T-helper 2 cell treated with Interferon-gamma antibody and Interleukin-4, amounts not matched to agents 5 μg/mL and 100 μg/mL, for 36 hours (primary cell): ENCODE results near the gene RIMBP2.

ENCODE experiments used
- DNase-seq: peaks from one replicate; pipeline ENCODE4 v3.0.0; 2021; ENCODE audit warnings: low spot score
- H3K27ac Mint-ChIP-seq: one replicate; pipeline ENCODE4 v1.8.0; 2021; ENCODE audit warnings: mild to moderate bottlenecking, mixed read lengths
- H3K27me3 Mint-ChIP-seq: one replicate; pipeline ENCODE4 v1.8.0; 2021; ENCODE audit warnings: low read depth, mixed read lengths
- H3K36me3 Mint-ChIP-seq: one replicate; pipeline ENCODE4 v1.8.0; 2021; ENCODE audit warnings: low read depth, mixed read lengths
- H3K4me1 Mint-ChIP-seq: one replicate; pipeline ENCODE4 v1.8.0; 2021; ENCODE audit warnings: low read depth, mixed read lengths
- H3K4me3 Mint-ChIP-seq: one replicate; pipeline ENCODE4 v1.8.0; 2022; ENCODE audit warnings: mild to moderate bottlenecking, moderate library complexity, mixed read lengths
- H3K9me3 Mint-ChIP-seq: one replicate; pipeline ENCODE4 v1.8.0; 2021; ENCODE audit warnings: mixed read lengths

Gene RIMBP2

DNA sequence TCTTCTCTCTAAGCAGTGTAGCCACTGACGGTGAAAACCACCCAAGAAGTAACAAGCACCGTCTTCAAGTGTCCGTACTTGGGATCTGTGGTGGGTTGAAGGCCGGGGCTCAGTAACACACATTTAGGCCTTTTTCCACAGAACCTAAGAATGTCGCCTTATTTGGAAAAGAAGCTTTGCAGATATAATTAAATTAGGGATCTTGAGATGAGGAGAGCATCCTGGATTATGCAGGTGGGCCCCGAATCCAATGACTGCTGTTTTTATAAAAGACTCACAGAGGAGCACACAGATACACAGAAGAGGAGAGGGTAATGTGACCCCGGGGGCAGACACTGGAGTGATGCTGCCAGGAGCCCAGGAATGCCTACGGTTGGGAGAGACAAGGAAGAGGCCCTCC, 46.3 kb downstream of the RIMBP2 start:
- Mint-ChIP-seq H3K27ac (no peak overlapping the region), H3K36me3 (no peaks in the 10 kb centered on the region), H3K4me1 (no peaks in the 10 kb centered on the region), H3K4me3 (no peak overlapping the region), H3K9me3 (peaks cover 8% of the 10 kb centered on the region), H3K27me3 (no peaks in the 10 kb centered on the region)
- DNase-seq, result no peak

DNA sequence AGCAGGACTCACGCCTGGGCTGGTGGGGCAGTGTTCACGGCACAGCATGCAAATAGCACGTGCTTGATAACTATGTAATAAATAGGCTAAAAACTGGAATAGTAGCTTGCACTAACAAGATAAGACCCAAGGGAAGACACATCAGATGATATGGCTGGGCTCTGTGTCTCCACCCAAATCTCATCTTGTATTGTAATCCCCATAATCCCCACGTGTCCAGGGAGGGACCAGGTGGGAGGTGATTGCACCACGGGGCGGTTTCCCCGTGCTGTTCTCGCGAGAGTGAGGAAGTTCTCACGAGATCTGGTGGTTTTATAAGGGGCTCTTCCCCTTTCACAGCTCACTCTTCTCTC, 46.9 kb downstream of the RIMBP2 start:
- Mint-ChIP-seq H3K36me3 (no peaks in the 10 kb centered on the region), H3K27me3 (no peaks in the 10 kb centered on the region), H3K4me3 (no peak overlapping the region), H3K27ac (no peak overlapping the region), H3K9me3 (peaks cover 8% of the 10 kb centered on the region), H3K4me1 (no peaks in the 10 kb centered on the region)
- DNase-seq, result no peak

DNA sequence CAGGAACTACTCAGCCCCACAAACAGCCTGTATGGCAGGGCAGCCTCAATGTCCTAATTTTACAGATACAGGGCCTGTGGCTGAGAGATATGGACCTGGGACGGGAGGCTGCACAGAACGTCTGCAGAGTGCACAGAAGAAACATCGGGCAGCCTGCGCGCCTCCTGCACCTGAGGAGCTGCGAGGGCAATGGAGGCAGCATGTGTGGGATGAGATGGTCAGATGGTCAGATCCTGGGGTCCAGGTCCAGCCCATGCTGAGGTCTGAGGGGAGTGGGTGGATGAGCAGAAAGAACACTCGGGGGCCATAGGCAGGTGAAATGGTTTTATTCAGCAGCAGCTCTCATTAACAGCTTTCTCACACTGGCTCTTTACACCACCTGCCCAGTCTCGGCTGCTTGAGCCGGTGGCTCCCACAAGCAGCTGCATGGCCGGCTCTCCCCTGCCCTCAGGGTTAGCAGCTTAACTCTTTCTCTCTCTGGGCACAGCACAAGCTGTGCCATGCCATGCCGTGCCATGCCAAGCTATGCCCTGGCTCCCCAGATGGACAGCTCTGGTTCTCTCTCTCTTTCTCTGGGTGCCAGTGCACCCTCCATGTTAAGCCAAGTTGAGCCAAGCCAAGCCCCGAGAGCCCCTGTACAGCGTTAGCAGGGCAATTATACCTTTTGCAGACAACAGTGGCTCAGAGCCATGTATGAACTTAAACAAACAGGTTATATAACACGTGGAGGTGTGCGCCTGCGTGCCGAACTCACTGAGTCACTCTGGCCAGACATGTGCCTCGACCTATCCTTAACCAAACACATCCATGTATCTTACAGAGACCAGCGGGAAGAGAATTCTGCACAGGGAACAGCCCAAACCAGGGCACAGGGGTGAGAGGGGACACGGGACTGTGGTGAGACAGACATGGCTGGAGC, 47.6 kb downstream of the RIMBP2 start:
- DNase-seq, result no peak
- H3K27ac Mint-ChIP-seq, result no peak overlapping the region
- peaks cover 8% of the 10 kb centered on the region for H3K9me3 Mint-ChIP-seq
- H3K4me3 Mint-ChIP-seq, result no peak overlapping the region
- H3K4me1 Mint-ChIP-seq, result no peaks in the 10 kb centered on the region
- H3K27me3 Mint-ChIP-seq, result no peaks in the 10 kb centered on the region
- no peaks in the 10 kb centered on the region for H3K36me3 Mint-ChIP-seq

DNA sequence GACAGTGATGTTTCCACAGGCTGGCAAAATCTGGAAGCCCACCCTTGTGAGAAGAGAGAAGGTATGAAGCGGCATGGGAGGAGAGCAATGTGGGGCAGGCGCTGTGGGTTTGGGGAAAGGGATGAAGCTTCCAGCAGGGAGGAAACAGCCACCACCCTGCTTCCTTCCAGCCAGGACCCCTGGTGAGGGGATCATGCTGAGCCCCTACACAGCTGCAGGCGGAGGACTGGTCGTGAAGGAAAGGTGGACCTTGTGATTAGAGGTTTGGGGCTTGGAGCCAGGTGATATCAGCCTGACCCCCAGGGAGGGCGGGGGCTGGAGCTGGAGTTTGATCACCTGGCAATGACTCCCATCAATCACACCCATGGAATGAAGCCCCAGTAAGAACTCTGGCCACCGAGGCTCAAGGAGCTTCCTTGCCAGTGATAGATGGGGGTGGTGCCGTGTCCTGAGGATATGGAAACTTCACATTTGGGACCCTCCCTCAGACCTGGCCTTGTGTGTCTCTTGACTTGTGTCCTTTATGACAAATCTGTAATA, 48.6 kb downstream of the RIMBP2 start:
- Mint-ChIP-seq H3K9me3 (peaks cover 8% of the 10 kb centered on the region), H3K36me3 (no peaks in the 10 kb centered on the region), H3K4me1 (no peaks in the 10 kb centered on the region), H3K4me3 (no peak overlapping the region), H3K27me3 (no peaks in the 10 kb centered on the region), H3K27ac (no peak overlapping the region)
- DNase-seq, result no peak

DNA sequence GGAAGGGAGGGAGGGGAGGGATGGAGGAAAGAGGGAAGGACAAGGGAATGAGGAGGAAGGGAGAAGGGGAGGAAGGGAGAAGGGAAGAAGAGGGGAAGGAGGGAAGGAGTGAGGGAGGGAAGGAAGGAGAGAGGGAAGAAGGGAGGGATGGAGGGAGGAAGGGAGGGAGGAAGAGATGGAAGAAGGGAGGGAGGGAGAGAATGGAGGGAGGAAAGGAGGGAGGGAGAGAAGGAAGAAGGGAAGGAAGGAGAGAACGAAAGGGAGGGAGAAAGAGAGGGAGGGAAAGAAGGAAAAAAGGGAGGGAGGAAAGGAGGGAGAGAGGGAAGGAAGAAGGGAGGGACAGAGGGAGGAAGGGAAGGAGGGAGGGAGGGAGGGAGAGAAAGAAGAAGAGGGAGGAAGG, 49.5 kb downstream of the RIMBP2 start:
- no peak overlapping the region for H3K27ac Mint-ChIP-seq
- no peaks in the 10 kb centered on the region for H3K36me3 Mint-ChIP-seq
- H3K27me3 Mint-ChIP-seq, result no peaks in the 10 kb centered on the region
- peaks cover 8% of the 10 kb centered on the region for H3K9me3 Mint-ChIP-seq
- DNase-seq, result no peak
- no peak overlapping the region for H3K4me3 Mint-ChIP-seq
- H3K4me1 Mint-ChIP-seq, result no peaks in the 10 kb centered on the region

DNA sequence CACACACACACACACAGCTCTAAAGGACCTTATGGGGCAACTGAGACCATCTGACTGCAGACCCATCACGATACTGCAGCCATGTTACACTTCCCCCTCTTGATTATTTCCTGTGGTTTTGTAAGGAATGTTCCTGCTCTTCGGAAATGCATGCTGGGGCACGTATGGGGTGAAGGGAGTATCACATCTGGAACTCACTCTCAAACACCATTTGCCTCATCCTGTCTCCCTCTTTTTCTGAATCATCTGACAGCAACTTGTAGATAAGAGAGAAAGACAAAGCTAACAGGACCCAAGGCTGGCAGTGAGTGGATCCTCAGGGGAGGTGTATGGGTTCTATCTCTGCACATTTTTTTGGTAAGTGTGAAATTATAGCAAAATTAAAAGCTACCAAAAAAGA, 50.3 kb downstream of the RIMBP2 start:
- Mint-ChIP-seq H3K4me1 (no peaks in the 10 kb centered on the region), H3K27me3 (no peaks in the 10 kb centered on the region), H3K4me3 (no peak overlapping the region), H3K36me3 (no peaks in the 10 kb centered on the region), H3K27ac (no peak overlapping the region), H3K9me3 (peaks cover 8% of the 10 kb centered on the region)
- no peak for DNase-seq

DNA sequence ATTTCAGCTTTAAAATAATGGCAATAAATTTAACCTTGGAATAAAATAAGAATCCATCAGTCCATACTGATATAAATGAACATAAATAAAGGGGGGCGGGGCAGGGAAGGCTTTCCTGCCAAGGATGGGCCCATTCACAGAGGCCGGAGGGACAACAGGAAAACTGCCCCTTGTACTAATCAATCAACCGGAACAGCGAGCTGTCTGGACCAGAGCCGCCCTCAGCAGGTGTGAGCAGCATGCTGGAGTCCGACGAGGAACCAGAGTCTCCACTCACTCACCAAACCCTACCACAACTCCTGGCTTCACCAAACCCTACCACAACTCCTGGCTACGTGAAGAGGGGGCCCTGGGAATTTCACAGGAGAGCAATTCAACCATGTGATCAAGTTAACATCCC, 51.3 kb downstream of the RIMBP2 start:
- no peak overlapping the region for H3K27ac Mint-ChIP-seq
- DNase-seq, result no peak
- no peaks in the 10 kb centered on the region for H3K36me3 Mint-ChIP-seq
- no peak overlapping the region for H3K4me3 Mint-ChIP-seq
- no peaks in the 10 kb centered on the region for H3K4me1 Mint-ChIP-seq
- H3K9me3 Mint-ChIP-seq, result peaks cover 8% of the 10 kb centered on the region
- no peaks in the 10 kb centered on the region for H3K27me3 Mint-ChIP-seq

DNA sequence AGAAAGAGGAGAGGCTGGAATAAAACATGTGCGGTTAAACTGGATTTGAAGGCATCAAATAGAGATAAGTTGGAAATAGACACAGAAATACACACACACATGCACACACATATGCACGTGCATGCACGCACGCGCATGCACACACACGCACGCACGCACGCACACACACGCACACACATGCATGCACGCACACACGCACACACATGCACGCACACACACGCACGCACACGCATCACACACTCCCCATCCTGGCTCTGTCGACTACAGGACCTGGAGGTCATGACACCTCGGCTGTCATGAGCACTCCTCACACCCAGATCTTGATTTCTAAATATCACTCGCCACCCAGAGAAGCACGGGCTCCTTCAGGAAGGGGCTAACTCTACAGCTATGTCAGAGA, 51.8 kb downstream of the RIMBP2 start:
- no peak overlapping the region for H3K4me3 Mint-ChIP-seq
- H3K9me3 Mint-ChIP-seq, result peaks cover 8% of the 10 kb centered on the region
- no peak for DNase-seq
- no peak overlapping the region for H3K27ac Mint-ChIP-seq
- no peaks in the 10 kb centered on the region for H3K36me3 Mint-ChIP-seq
- H3K4me1 Mint-ChIP-seq, result no peaks in the 10 kb centered on the region
- no peaks in the 10 kb centered on the region for H3K27me3 Mint-ChIP-seq

DNA sequence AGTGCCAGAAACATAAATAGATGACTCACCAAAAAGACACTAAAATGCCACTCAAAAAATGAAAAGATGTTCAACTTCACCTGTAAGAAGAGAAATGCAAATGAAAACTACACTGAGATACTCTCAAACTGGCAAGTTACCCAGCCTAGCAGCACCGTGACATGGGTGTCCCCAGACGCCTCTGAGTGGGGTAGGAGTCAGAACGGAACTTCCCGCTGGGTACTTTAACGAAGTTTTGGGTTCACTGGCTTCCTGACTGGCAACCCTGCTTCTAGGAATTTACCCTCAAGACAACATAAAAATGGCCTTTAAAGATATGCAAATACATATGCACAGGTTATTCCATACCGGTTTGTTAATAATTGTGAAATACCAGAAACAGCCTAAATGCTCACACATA, 52.6 kb downstream of the RIMBP2 start:
- no peak overlapping the region for H3K27ac Mint-ChIP-seq

DNA sequence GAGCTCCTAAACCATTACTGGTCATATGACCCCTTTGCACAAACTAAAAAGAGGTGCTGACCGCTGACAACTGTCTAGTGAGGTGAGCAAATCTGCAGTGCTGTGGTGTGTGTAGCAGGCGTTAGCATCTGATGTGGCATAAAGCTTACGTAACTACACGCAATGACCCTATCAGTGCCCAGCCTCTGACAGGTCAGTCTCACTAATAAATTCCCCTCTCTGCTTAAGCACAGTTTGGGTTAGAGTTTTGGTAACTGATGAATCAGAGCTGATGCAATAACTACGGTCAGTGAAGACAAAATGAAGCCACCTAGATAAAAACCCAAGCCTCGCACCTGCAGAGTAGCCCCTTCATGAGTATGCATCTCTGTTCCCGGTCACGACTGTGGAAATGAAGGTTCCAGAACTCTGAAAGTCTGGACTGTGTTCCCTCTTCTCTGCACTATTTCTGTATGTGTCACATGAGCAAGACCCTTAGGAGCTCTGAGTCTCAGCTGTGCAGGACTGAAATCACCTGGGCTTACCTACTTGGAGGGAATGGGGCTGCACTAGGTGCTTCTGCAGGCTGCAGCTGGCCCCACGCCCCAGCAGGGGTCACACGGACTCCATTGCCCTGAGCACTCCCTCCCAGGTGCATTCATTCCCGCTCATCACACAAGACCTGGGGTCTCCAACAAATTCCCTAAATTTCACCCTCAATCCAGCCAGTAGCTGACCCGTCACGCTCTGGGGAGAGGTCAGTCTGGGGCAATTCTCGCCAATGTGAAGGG, 54.4 kb downstream of the RIMBP2 start:
- no peak for DNase-seq
- H3K4me3 Mint-ChIP-seq, result no peak overlapping the region
- H3K36me3 Mint-ChIP-seq, result no peaks in the 10 kb centered on the region
- H3K9me3 Mint-ChIP-seq, result no peaks in the 10 kb centered on the region
- H3K27me3 Mint-ChIP-seq, result no peaks in the 10 kb centered on the region
- H3K4me1 Mint-ChIP-seq, result no peaks in the 10 kb centered on the region
- no peak overlapping the region for H3K27ac Mint-ChIP-seq

More for the DNA sequence above, 52.6 kb downstream of the RIMBP2 start:
- H3K4me3 Mint-ChIP-seq, result no peak overlapping the region
- H3K36me3 Mint-ChIP-seq, result no peaks in the 10 kb centered on the region
- DNase-seq, result no peak
- H3K27me3 Mint-ChIP-seq, result no peaks in the 10 kb centered on the region
- peaks cover 4% of the 10 kb centered on the region for H3K9me3 Mint-ChIP-seq
- no peaks in the 10 kb centered on the region for H3K4me1 Mint-ChIP-seq

DNA sequence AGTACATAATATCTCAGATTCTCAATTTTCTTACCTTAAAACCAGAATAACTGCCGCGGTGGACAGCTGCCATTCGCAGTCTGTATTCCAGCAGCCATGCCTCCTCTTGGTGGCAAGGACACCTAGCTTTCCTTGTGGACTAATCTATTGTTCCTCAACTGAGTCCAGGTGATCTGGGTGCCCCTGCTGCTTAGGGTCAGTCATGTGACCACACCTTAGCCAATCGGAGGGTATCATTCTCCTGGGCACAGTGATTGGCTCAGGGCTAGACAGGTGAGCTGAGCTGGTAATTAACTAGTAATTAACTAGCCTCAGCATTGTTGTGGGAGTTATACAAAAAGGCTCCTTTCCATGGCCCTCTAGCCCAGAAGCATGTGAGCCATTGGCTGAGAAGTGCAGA, 55.0 kb downstream of the RIMBP2 start:
- DNase-seq, result no peak
- no peaks in the 10 kb centered on the region for H3K9me3 Mint-ChIP-seq
- H3K36me3 Mint-ChIP-seq, result no peaks in the 10 kb centered on the region
- no peak overlapping the region for H3K4me3 Mint-ChIP-seq
- no peaks in the 10 kb centered on the region for H3K27me3 Mint-ChIP-seq
- no peak overlapping the region for H3K27ac Mint-ChIP-seq
- no peaks in the 10 kb centered on the region for H3K4me1 Mint-ChIP-seq

DNA sequence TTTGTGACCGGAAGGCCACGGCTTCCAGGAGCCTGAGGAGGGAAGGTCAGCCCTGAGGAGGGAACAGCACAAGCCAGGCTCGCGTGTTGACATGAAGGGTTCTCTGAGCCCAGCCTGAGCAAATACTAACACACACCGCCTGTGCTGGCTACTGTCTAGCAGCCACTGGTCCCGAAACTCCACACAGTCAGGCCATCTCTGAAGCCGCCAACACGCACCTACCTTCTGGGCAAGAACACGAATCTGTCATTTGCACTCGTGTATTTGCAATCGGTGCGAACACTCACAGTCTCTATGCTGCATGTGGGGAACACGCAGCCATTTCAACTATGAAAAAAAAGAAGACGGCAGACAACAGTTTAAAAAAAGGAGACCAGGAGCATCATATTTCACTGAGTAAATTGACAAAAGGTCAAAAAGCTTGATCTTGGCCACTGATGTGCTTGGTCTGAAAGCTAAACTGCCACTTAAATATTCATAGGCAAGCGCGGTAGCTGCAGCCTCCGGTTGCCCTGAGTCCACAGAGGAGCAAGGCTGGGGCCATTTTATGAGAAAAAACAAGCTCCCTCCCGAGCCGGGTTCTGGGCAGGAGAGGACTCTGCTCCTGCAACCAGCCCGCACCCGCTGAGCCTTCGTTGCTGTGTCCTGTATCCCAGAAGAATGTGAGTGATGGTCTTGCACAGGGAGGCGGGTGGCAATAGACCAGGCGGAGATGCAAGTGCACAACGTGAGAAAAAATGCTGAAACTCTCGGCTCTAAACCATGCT, 57.8 kb downstream of the RIMBP2 start:
- DNase-seq, result no peak
- no peaks in the 10 kb centered on the region for H3K4me1 Mint-ChIP-seq
- no peaks in the 10 kb centered on the region for H3K27me3 Mint-ChIP-seq
- no peaks in the 10 kb centered on the region for H3K36me3 Mint-ChIP-seq
- no peaks in the 10 kb centered on the region for H3K9me3 Mint-ChIP-seq
- no peak overlapping the region for H3K27ac Mint-ChIP-seq
- no peak overlapping the region for H3K4me3 Mint-ChIP-seq

DNA sequence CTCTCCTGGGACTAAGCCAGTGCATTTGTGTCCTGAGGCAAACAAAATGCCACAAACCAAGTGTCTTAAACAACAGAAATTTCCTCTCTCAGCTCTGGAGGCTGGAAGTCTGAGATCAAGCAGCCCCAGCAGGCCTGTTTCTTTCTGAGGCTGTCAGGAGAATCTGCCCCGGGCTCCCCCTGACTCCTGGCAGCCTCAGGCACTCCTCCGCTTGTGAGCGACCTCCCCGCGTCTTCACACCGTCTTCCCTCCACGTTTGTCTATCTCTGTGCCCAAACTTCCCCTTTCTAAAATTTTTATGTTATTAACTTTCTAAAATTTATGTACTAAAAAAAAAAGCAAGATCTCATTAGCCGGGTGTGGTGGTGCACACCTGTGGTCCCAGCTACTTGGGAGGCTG, 59.7 kb downstream of the RIMBP2 start:
- no peaks in the 10 kb centered on the region for H3K27me3 Mint-ChIP-seq
- H3K9me3 Mint-ChIP-seq, result no peaks in the 10 kb centered on the region
- H3K36me3 Mint-ChIP-seq, result no peaks in the 10 kb centered on the region
- H3K27ac Mint-ChIP-seq, result no peak overlapping the region
- DNase-seq, result no peak
- H3K4me3 Mint-ChIP-seq, result no peak overlapping the region
- no peaks in the 10 kb centered on the region for H3K4me1 Mint-ChIP-seq

DNA sequence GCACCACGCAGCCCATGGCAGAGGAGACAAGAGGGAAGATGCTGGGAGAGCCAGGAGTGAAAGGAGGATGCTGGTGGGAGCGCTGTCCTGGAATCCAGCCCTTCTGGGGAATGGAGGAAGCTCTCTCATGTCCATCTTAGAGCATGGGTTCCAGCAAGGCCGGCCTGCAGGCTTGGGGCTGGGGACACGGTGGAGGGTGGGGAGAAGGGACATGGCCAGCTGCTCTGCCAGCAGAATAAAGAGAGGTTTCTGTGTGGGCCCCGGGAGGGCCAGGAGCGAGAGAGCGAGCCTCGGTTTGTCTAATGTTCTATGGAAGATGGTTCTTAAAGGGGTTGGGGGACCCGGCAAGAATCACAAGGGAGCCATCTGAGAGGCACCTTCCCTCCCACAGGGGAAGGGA, 60.2 kb downstream of the RIMBP2 start:
- H3K4me3 Mint-ChIP-seq, result no peak overlapping the region
- no peaks in the 10 kb centered on the region for H3K9me3 Mint-ChIP-seq
- H3K4me1 Mint-ChIP-seq, result no peaks in the 10 kb centered on the region
- DNase-seq, result no peak
- no peaks in the 10 kb centered on the region for H3K27me3 Mint-ChIP-seq
- no peak overlapping the region for H3K27ac Mint-ChIP-seq
- H3K36me3 Mint-ChIP-seq, result no peaks in the 10 kb centered on the region
